IMR-90 (cell line): ENCODE data around the gene RPL37. TPM values are rescaled to one million over a fixed set of nuclear protein-coding genes. Genes with fewer than 3 reads are reported as not detected.

Experiments used
- ATAC-seq: fragments of 200-7000 bp; cut with Tn5 transposase; 2 replicates; pipeline ENCODE4 v1.9.1; 2020; ENCODE audit warnings: low read depth, mild to moderate bottlenecking, moderate library complexity
- BruUV-seq: library from RNA; stranded (reverse); fragments of 400-500 nt; replicated peaks from 2 replicates; lab custom pipeline; 2021; lab: Mats Ljungman, UMichigan
- CTCF ChIA-PET: fragments of 300-600 bp; formaldehyde crosslinking; extraction: SDS; loops from one replicate; lab custom pipeline; 2021; ENCODE audit warnings: antibody characterized with exemption; lab: Yijun Ruan, JAX
- POLR2A ChIA-PET: fragments of 300-600 bp; sonication (Branson Sonifier 250); formaldehyde crosslinking; loops from one replicate; lab custom pipeline; 2022; ENCODE audit warnings: antibody characterized with exemption; ENCODE audit not compliant: unreplicated experiment; lab: Charles Lee
- DNase-seq: peaks from one replicate; pipeline ENCODE4 v3.0.0; 2013
- H2AFZ ChIP-seq: replicated peaks from 2 replicates; pipeline ENCODE3; 2013; ENCODE audit warnings: low read length, mild to moderate bottlenecking; ENCODE audit not compliant: poor library complexity
- H2AK5ac ChIP-seq: 2 replicates; pipeline ENCODE4 v1.6.1; 2013; ENCODE audit warnings: low read depth, low read length, inconsistent platforms
- H2AK9ac ChIP-seq: replicated peaks from 2 replicates; pipeline ENCODE3; 2013; ENCODE audit warnings: mild to moderate bottlenecking, low read depth, low read length, moderate library complexity; ENCODE audit not compliant: poor library complexity
- H2BK120ac ChIP-seq: 2 replicates; pipeline ENCODE4 v1.6.1; 2013; ENCODE audit warnings: low read depth, low read length, inconsistent platforms
- H2BK15ac ChIP-seq: 3 replicates; pipeline ENCODE4 v1.6.1; 2013; ENCODE audit warnings: low read depth, low read length, inconsistent platforms
- H2BK20ac ChIP-seq: 2 replicates; pipeline ENCODE4 v1.6.1; 2013; ENCODE audit warnings: low read depth, mild to moderate bottlenecking, inconsistent platforms, low read length, moderate library complexity
- H2BK5ac ChIP-seq: 2 replicates; pipeline ENCODE4 v1.6.1; 2013; ENCODE audit warnings: mild to moderate bottlenecking, low read depth, low read length, inconsistent platforms; ENCODE audit not compliant: poor library complexity, severe bottlenecking
- H3K14ac ChIP-seq: replicated peaks from 2 replicates; pipeline ENCODE4 v1.6.1; 2013; ENCODE audit warnings: low read depth, low read length, inconsistent platforms
- H3K18ac ChIP-seq: 2 replicates; pipeline ENCODE4 v1.6.1; 2013; ENCODE audit warnings: low read depth, low read length, control low read depth
- H3K23ac ChIP-seq: 2 replicates; pipeline ENCODE4 v1.6.1; 2013; ENCODE audit warnings: low read depth, low read length, inconsistent platforms
- H3K27ac ChIP-seq: 2 replicates; pipeline ENCODE4 v1.5.1; 2013; ENCODE audit warnings: mild to moderate bottlenecking, control low read depth, low read length; ENCODE audit not compliant: insufficient read depth
- H3K27me3 ChIP-seq: 2 replicates; pipeline ENCODE4 v1.6.1; 2013; ENCODE audit warnings: low read length; ENCODE audit not compliant: control insufficient read depth, insufficient read depth
- H3K36me3 ChIP-seq: 2 replicates; pipeline ENCODE4 v1.6.1; 2013; ENCODE audit warnings: low read length, mixed read lengths; ENCODE audit not compliant: control insufficient read depth, insufficient read depth
- H3K4ac ChIP-seq: 2 replicates; pipeline ENCODE4 v1.6.1; 2013; ENCODE audit warnings: low read depth, low read length, inconsistent platforms
- H3K4me1 ChIP-seq: 2 replicates; pipeline ENCODE4 v1.6.1; 2013; ENCODE audit warnings: low read length, mixed read lengths; ENCODE audit not compliant: control insufficient read depth, insufficient read depth
- H3K4me2 ChIP-seq: 2 replicates; pipeline ENCODE4 v1.6.1; 2013; ENCODE audit warnings: low read depth, mild to moderate bottlenecking, control low read depth, low read length, moderate library complexity
- H3K4me3 ChIP-seq: 2 replicates; pipeline ENCODE4 v1.5.1; 2013; ENCODE audit warnings: low read depth, mild to moderate bottlenecking, control low read depth, low read length, moderate library complexity; ENCODE audit not compliant: insufficient read depth
- H3K56ac ChIP-seq: 2 replicates; pipeline ENCODE4 v1.6.1; 2013; ENCODE audit warnings: low read length, inconsistent platforms; ENCODE audit not compliant: insufficient read depth; ENCODE audit errors: extremely low read depth
- H3K79me1 ChIP-seq, 2 experiments: 2 replicates each; pipeline ENCODE4 v1.6.1; 2013; ENCODE audit warnings: low read length in 2 of 2, inconsistent platforms in 1 of 2, low read depth in 1 of 2
- H3K9ac ChIP-seq: 2 replicates; pipeline ENCODE4 v1.6.1; 2013; ENCODE audit warnings: low read depth, low read length, control low read depth
- H3K9me1 ChIP-seq: 2 replicates; pipeline ENCODE4 v1.6.1; 2013; ENCODE audit warnings: low read length, inconsistent platforms; ENCODE audit not compliant: insufficient read depth
- H3K9me3 ChIP-seq: 2 replicates; pipeline ENCODE4 v1.6.1; 2013; ENCODE audit warnings: low read length; ENCODE audit not compliant: control insufficient read depth, insufficient read depth
- H4K20me1 ChIP-seq: 2 replicates; pipeline ENCODE4 v1.6.1; 2013; ENCODE audit warnings: low read length, inconsistent platforms; ENCODE audit not compliant: insufficient read depth
- H4K5ac ChIP-seq: 2 replicates; pipeline ENCODE4 v1.6.1; 2013; ENCODE audit warnings: mild to moderate bottlenecking, low read depth, low read length, control low read depth
- H4K8ac ChIP-seq, 2 experiments: 2 replicates each; pipeline ENCODE4 v1.6.1; 2013; ENCODE audit warnings: low read depth in 2 of 2, low read length in 2 of 2, control low read depth in 1 of 2, inconsistent platforms in 1 of 2
- H4K91ac ChIP-seq: 2 replicates; pipeline ENCODE4 v1.6.1; 2013; ENCODE audit warnings: low read depth, low read length, inconsistent platforms; ENCODE audit not compliant: insufficient read depth
- CHD1 ChIP-seq: IDR thresholded peaks from 2 replicates; pipeline ENCODE4 v1.6.1; 2012; ENCODE audit warnings: low read depth, low read length, improper control_type of control experiment
- POLR2A ChIP-seq: IDR thresholded peaks from 2 replicates; pipeline ENCODE4 v1.6.1; 2012; ENCODE audit warnings: mild to moderate bottlenecking, low read depth, low read length
- WGBS, 2 experiments: methylation state at CpG; one replicate each; pipeline versions ENCODE4 v1.1.5 to v1.1.7; 2013; ENCODE audit warnings: missing lambda C conversion rate in 2 of 2; ENCODE audit not compliant: insufficient read length in 1 of 2; ENCODE audit errors: extremely low coverage in 2 of 2; 5-methylcytosine and 5-hydroxymethylcytosine counted together
- dilution Hi-C: fragments of 300-500 bp; cut with HindIII; formaldehyde crosslinking; loops from one replicate; pipeline ENCODE4 v1.14.3; 2018; ENCODE audit warnings: low sequenced_read_pairs; ENCODE audit not compliant: unreplicated experiment
- in situ Hi-C: fragments of 300-500 bp; cut with MboI; formaldehyde crosslinking; loops from 3 replicates; pipeline ENCODE4 v1.14.3; 2019; ENCODE audit warnings: low sequenced_read_pairs, inconsistent platforms, mixed read lengths
- intact Hi-C: fragments of 100-400 bp; cut with micrococcal nuclease; formaldehyde crosslinking; loops from 2 replicates; pipeline ENCODE4 v1.10.0; 2022
- polyA plus RNA-seq, 3 experiments: library from polyadenylated mRNA; depleted of rRNA; stranded (reverse); fragments of >200 nt; gene quantifications; 2 replicates each; pipeline ENCODE4 v1.2.3, GENCODE V29; 2012; ENCODE audit warnings: low replicate concordance in 1 of 3
- total RNA-seq: library from RNA; depleted of rRNA; stranded (reverse); fragments of >200 nt; gene quantifications from 2 replicates; pipeline ENCODE4 v1.2.3, GENCODE V29; 2012

Gene RPL37
- total and polyA plus RNA-seq, 2 of the 4 experiments (the other 2 are of a cell fraction) = 35.3 to 294 TPM

- no peak overlapping the region for H4K91ac ChIP-seq
- no peak overlapping the region for H3K18ac ChIP-seq
- ATAC-seq = no peak
- 0 out of 2 replicates have a peak, but pooled peaks have one; percentile 10 for TF ChIP-seq POLR2A
- no peak for TF ChIP-seq CHD1
- H3K14ac ChIP-seq = no peak overlapping the region
- no peaks in the 10 kb centered on the region for H3K9me3 ChIP-seq
- H3K4me1 ChIP-seq = peaks cover 2% of the 10 kb centered on the region; the same call in 1 of the 2 replicates
- in situ Hi-C loops (no loop called here), intact Hi-C loops (no loop called here), dilution Hi-C loops (no loop called here)
- H3K9me1 ChIP-seq = peaks cover 2% of the 10 kb centered on the region; the same call in 1 of the 2 replicates
- no peaks in the 10 kb centered on the region for H3K27me3 ChIP-seq
- no peak overlapping the region for H2AFZ ChIP-seq
- ChIA-PET POLR2A (no interaction called here), CTCF (interaction anchor here (1.3 kb wide), 1 partner anchor 31 kb away, joined by 3 read pairs; the partner anchor contains the start of gene PRKAA1)
- no peak overlapping the region for H4K8ac ChIP-seq
- no peak overlapping the region for H2BK120ac ChIP-seq
- no TSS peak for BruUV-seq
- H3K4me3 ChIP-seq = no peak overlapping the region
- no peak overlapping the region for H3K4ac ChIP-seq
- no peak overlapping the region for H4K5ac ChIP-seq
- H2BK20ac ChIP-seq = no peak overlapping the region
- peaks cover 29 to 77% of the 10 kb centered on the region in 2 experiments for H3K79me1 ChIP-seq
- no peak overlapping the region for H2AK9ac ChIP-seq
- H3K36me3 ChIP-seq = peaks cover 67% of the 10 kb centered on the region
- 85% methylated on average over 2 of the region's 3 CpGs; no CpG with 5 or more reads in 1 of the 2 experiments for WGBS, 2 experiments
- peaks cover 85% of the 10 kb centered on the region for H4K20me1 ChIP-seq
- DNase-seq = no peak
- H3K9ac ChIP-seq = no peak overlapping the region
- no peak overlapping the region for H3K27ac ChIP-seq
- H2BK5ac ChIP-seq = no peak overlapping the region
- H2BK15ac ChIP-seq = no peak overlapping the region
- no peak overlapping the region for H3K56ac ChIP-seq
- no peak overlapping the region for H2AK5ac ChIP-seq
- H3K4me2 ChIP-seq = no peak overlapping the region
- no peak overlapping the region for H3K23ac ChIP-seq
Measured at GRCh38 chr5:40828690-40829661, 6.0 kb downstream of the RPL37 start.
